Measurements from ENCODE around the gene BTNL9.

DNA sequence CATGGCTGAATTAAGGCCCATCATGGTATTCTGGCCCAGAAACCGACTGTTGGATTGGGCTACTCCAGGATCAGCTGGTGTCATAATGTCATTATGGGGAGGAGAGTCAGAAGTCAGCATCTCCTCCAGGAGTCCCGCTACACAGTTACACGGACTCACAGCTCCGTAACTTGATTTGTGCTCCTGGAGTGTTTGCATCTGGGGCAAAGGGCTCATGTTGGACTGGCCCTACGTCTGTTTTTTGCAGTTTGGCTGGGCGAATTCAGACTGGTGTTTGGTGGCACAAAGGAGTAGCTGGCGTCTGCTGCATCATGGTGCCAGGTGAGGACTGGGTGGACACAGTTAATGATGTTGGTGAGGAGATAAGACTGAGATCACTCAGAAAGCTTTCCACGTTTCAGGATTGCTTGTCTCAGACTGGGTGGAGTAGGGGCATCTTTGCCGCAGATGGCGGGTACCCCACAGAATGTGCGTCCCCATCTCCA, 59.6 kb downstream of the BTNL9 start:
- TF ChIP-seq, protein P1, sequence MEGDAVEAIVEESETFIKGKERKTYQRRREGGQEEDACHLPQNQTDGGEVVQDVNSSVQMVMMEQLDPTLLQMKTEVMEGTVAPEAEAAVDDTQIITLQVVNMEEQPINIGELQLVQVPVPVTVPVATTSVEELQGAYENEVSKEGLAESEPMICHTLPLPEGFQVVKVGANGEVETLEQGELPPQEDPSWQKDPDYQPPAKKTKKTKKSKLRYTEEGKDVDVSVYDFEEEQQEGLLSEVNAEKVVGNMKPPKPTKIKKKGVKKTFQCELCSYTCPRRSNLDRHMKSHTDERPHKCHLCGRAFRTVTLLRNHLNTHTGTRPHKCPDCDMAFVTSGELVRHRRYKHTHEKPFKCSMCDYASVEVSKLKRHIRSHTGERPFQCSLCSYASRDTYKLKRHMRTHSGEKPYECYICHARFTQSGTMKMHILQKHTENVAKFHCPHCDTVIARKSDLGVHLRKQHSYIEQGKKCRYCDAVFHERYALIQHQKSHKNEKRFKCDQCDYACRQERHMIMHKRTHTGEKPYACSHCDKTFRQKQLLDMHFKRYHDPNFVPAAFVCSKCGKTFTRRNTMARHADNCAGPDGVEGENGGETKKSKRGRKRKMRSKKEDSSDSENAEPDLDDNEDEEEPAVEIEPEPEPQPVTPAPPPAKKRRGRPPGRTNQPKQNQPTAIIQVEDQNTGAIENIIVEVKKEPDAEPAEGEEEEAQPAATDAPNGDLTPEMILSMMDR (IDR thresholded peaks at IDR 0.05): no peak
- TF ChIP-seq POLR2A (IDR thresholded peaks at IDR 0.05): no peak
